Activated CD4-positive, alpha-beta T cell treated with anti-CD3 and anti-CD28 coated beads, Interleukin-2, amount 50 U/mL, for 4 hours (primary cell): ENCODE results near the gene NPPB.

Experiments
- DNase-seq, 2 experiments: peaks; one replicate each; pipeline ENCODE4 v3.0.0-alpha.2; 2020

Gene NPPB

GRCh38 chr1:11856698-11857097 is 2.0 kb downstream of the NPPB start:
- no peak for DNase-seq

- DNase-seq = no peak
Measured at GRCh38 chr1:11855430-11855829, 3.3 kb downstream of the NPPB start.

- no peak for DNase-seq
Measured at GRCh38 chr1:11854519-11854918, 4.2 kb downstream of the NPPB start.

GRCh38 chr1:11851180-11851579 is 7.6 kb downstream of the NPPB start:
- no peak for DNase-seq

- DNase-seq = no peak
Measured at GRCh38 chr1:11850156-11850555, 8.6 kb downstream of the NPPB start.

GRCh38 chr1:11848373-11848700 is 10.4 kb downstream of the NPPB start:
- no peak for DNase-seq

- DNase-seq = no peak
Measured at GRCh38 chr1:11847667-11848372, 10.9 kb downstream of the NPPB start, which contains the start of gene NPPA. NPPA (minus strand) TSS chr1:11847783; CDS start chr1:11847684, 99 bp downstream.

GRCh38 chr1:11845641-11846335 is 13.0 kb downstream of the NPPB start:
- DNase-seq = no peak

- DNase-seq = no peak
Measured at GRCh38 chr1:11842154-11843041, 16.3 kb downstream of the NPPB start.

GRCh38 chr1:11841245-11842153 is 17.2 kb downstream of the NPPB start:
- DNase-seq = no peak

- no peak for DNase-seq
Measured at GRCh38 chr1:11839727-11840705, 18.7 kb downstream of the NPPB start.

GRCh38 chr1:11838349-11839272 is 20.1 kb downstream of the NPPB start:
- DNase-seq = peak; percentile 71 to 73

GRCh38 chr1:11837767-11838348 is 20.9 kb downstream of the NPPB start:
- no peak for DNase-seq

GRCh38 chr1:11836955-11837766 is 21.6 kb downstream of the NPPB start:
- DNase-seq = no peak

GRCh38 chr1:11835441-11836225 is 23.1 kb downstream of the NPPB start:
- DNase-seq = no peak

- no peak for DNase-seq
Measured at GRCh38 chr1:11833900-11834299, 24.8 kb downstream of the NPPB start.

- no peak for DNase-seq
Measured at GRCh38 chr1:11833497-11833896, 25.2 kb downstream of the NPPB start.
